A673 (cell line): ENCODE data around the gene MRPL38. TPM values are rescaled to one million over a fixed set of nuclear protein-coding genes. Genes with fewer than 3 reads are reported as not detected.

Experiments
- BruUV-seq: library from RNA; stranded (reverse); fragments of 400-500 nt; replicated peaks from 2 replicates; lab custom pipeline; 2021; lab: Mats Ljungman, UMichigan
- CTCF ChIA-PET: fragments of 300-600 bp; sonication (Branson Sonifier 250); formaldehyde crosslinking; loops from one replicate; lab custom pipeline; 2022; ENCODE audit warnings: antibody characterized with exemption; lab: Charles Lee
- POLR2A ChIA-PET: fragments of 300-600 bp; sonication (Branson Sonifier 250); formaldehyde crosslinking; loops from one replicate; lab custom pipeline; 2022; ENCODE audit warnings: antibody characterized with exemption; ENCODE audit not compliant: low non-redundant PET; lab: Charles Lee
- DNase-seq: peaks from one replicate; pipeline ENCODE4 v3.0.0-alpha.2; 2015; ENCODE audit warnings: low spot score
- H3K27ac ChIP-seq: fragments of 200-600 bp; sonication (generic); 2 replicates; pipeline ENCODE4 v1.5.1; 2016; ENCODE audit warnings: mixed run types, low read depth, mild to moderate bottlenecking, mixed read lengths, antibody characterized with exemption, low read length; ENCODE audit not compliant: poor library complexity, severe bottlenecking
- H3K27me3 ChIP-seq: fragments of 200-600 bp; sonication (generic); replicated peaks from 2 replicates; pipeline ENCODE4 v1.6.1; 2017; ENCODE audit warnings: mixed run types, low read depth, mild to moderate bottlenecking, mixed read lengths, antibody characterized with exemption, low read length; ENCODE audit not compliant: insufficient read depth, poor library complexity
- H3K36me3 ChIP-seq: fragments of 200-600 bp; sonication (generic); 2 replicates; pipeline ENCODE4 v1.6.1; 2016; ENCODE audit warnings: mixed run types, mild to moderate bottlenecking, mixed read lengths, antibody characterized with exemption, low read length; ENCODE audit not compliant: insufficient read depth, poor library complexity, severe bottlenecking
- H3K4me1 ChIP-seq: fragments of 200-600 bp; sonication (generic); 2 replicates; pipeline ENCODE4 v1.6.1; 2017; ENCODE audit warnings: mixed run types, mild to moderate bottlenecking, mixed read lengths, antibody characterized with exemption, low read length; ENCODE audit not compliant: insufficient read depth, poor library complexity, severe bottlenecking
- H3K4me3 ChIP-seq: fragments of 200-600 bp; sonication (generic); 2 replicates; pipeline ENCODE4 v1.5.1; 2016; ENCODE audit warnings: low read depth, mixed run types, mild to moderate bottlenecking, mixed read lengths, low read length; ENCODE audit not compliant: poor library complexity, severe bottlenecking
- H3K9me3 ChIP-seq: fragments of 200-600 bp; sonication (generic); 2 replicates; pipeline ENCODE4 v1.6.1; 2016; ENCODE audit warnings: mixed run types, low read depth, mild to moderate bottlenecking, mixed read lengths, antibody characterized with exemption, low read length; ENCODE audit not compliant: poor library complexity, severe bottlenecking
- CTCF ChIP-seq: fragments of 300-800, 200-600 bp; sonication (generic); conservative IDR thresholded peaks from 2 replicates; pipeline ENCODE4 v1.5.1; 2017; ENCODE audit warnings: low read depth, mild to moderate bottlenecking, antibody characterized with exemption, low read length, moderate library complexity, mixed read lengths
- EZH2 ChIP-seq: fragments of 200-600 bp; sonication (generic); IDR thresholded peaks from 2 replicates; pipeline ENCODE4 v1.6.1; 2017; ENCODE audit warnings: borderline replicate concordance, low read depth, mild to moderate bottlenecking, mixed read lengths, antibody characterized with exemption, low read length; ENCODE audit not compliant: poor library complexity, severe bottlenecking
- intact Hi-C: fragments of 100-400 bp; cut with micrococcal nuclease; formaldehyde crosslinking; loops from one replicate; pipeline ENCODE4 v1.10.0; 2022; ENCODE audit not compliant: unreplicated experiment
- total RNA-seq: library from RNA; stranded (reverse); gene quantifications from 2 replicates; pipeline ENCODE4 v1.2.3, GENCODE V29; 2021

Gene MRPL38
- total RNA-seq, 1 experiment from 2014 or later, result 167 TPM

GRCh38 chr17:75893305-75894048, 11.2 kb downstream of the MRPL38 start:
- peaks cover 23% of the 10 kb centered on the region for H3K36me3 ChIP-seq
- intact Hi-C loops, result no loop called here
- ChIA-PET CTCF (interaction anchor here (0.6 kb wide), 1 partner anchor 95 kb away, joined by 5 read pairs; no protein-coding TSS in a partner anchor), POLR2A (no interaction called here)
- H3K4me3 ChIP-seq, result no peak overlapping the region
- no TSS peak for BruUV-seq
- H3K27ac ChIP-seq, result no peak overlapping the region
- peaks cover 17% of the 10 kb centered on the region for H3K4me1 ChIP-seq
- H3K9me3 ChIP-seq, result no peaks in the 10 kb centered on the region
- TF ChIP-seq CTCF (no peak), EZH2 (no peak)
- DNase-seq, result no peak
- no peaks in the 10 kb centered on the region for H3K27me3 ChIP-seq

- Histone ChIP-seq H3K4me1 (peaks cover 17% of the 10 kb centered on the region), H3K27ac (no peak overlapping the region), H3K36me3 (peaks cover 21% of the 10 kb centered on the region), H3K4me3 (no peak overlapping the region), H3K9me3 (no peaks in the 10 kb centered on the region), H3K27me3 (no peaks in the 10 kb centered on the region)
- ChIA-PET POLR2A (no interaction called here), CTCF (no interaction called here)
- no peak for DNase-seq
- intact Hi-C loops, result no loop called here
- TF ChIP-seq CTCF (no peak), EZH2 (no peak)
- BruUV-seq, result no TSS peak
Observed at GRCh38 chr17:75892556-75893224, 12.0 kb downstream of the MRPL38 start.

- peaks cover 10% of the 10 kb centered on the region for H3K4me1 ChIP-seq
- H3K9me3 ChIP-seq, result no peaks in the 10 kb centered on the region
- intact Hi-C loops, result no loop called here
- peaks cover 21% of the 10 kb centered on the region for H3K36me3 ChIP-seq
- no peaks in the 10 kb centered on the region for H3K27me3 ChIP-seq
- TF ChIP-seq EZH2 (no peak), CTCF (no peak)
- ChIA-PET POLR2A (no interaction called here), CTCF (no interaction called here)
- DNase-seq, result no peak
- no peak overlapping the region for H3K4me3 ChIP-seq
- BruUV-seq, result no TSS peak
- H3K27ac ChIP-seq, result no peak overlapping the region
Observed at GRCh38 chr17:75891605-75892555, 12.8 kb downstream of the MRPL38 start.
